GM18526 (cell line): ENCODE results near the gene SACS.

Source experiments
- POLR2A ChIP-seq: IDR thresholded peaks from 3 replicates; pipeline ENCODE4 v1.6.1; 2011; ENCODE audit not compliant: insufficient read length; ENCODE audit errors: extremely low read depth

The SACS gene

DNA sequence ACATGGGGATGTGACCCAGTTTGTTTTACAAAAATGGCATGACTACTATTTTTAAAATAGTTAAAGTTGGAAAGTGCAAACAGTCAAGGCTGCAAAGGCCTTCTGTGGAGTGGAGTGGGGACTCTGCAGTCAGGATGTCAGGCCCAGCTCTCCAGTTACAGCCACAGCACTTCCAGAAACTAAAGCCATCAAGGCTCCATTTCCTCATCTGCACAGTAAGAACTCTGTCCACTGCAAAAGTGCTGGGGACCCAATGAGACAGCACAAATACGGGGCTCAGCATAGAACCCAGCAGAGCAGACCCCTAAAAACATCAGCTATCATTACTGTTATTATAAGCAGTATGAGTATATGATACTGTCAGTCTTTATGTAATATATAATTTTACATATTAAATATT is 73.6 kb downstream of the SACS start:
- TF ChIP-seq POLR2A = no peak

DNA sequence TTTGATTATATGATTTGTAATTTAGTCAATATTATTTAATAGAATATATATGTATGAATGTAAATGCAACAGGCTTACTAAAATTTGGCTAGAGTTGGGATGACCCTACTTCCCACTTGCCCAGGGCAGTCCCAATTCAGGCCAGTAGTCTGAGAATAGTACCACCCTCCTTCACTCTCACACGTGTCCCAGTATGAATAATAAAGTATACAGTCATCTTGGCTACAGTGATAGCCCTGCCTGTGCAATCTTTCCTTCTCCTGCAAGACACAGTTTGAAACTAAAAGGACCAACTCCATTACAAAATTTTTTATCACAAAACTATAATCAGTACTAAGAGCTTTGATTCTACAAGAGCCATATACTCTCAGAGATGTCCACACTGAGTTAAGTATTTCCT is 76.2 kb downstream of the SACS start:
- no peak for TF ChIP-seq POLR2A

DNA sequence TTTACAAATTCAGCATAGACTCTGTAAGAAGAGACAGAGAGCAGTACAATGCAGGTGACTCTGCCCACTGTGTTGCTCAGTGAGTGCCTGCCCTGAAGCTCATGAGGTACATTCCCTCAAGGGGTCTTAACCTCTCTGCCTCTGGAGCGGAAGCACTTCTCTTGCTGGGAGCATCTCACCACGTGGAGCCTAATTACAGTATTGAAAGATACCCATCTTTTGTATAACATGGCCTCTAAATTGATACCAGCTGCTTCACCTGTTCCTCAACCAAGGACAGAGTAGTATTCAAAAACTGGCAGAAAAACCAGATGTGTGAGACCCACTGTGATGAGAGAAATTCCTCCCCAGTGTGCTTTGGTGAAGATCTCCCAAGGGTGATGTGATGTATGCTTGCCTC is 77.1 kb downstream of the SACS start:
- no peak for TF ChIP-seq POLR2A

DNA sequence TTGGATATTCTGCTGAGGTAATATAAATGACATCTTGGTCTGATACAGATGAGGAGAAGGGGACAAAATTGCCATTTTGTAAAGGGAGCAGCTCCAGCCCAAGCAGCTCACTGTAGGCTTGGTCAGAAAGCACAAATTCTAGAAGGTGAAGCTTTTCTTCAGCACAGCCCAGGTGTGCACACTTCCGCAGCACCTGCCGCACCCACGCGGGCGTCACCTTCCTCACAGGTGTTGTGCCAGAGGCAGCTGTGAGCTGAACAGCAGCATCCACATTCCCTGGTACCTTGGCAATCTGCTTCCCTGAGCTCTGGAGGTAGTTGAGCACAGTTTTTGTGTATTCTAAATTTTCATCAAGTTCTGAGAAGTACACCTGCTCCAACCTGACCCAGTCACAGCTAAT is 79.0 kb downstream of the SACS start:
- no peak for TF ChIP-seq POLR2A

DNA sequence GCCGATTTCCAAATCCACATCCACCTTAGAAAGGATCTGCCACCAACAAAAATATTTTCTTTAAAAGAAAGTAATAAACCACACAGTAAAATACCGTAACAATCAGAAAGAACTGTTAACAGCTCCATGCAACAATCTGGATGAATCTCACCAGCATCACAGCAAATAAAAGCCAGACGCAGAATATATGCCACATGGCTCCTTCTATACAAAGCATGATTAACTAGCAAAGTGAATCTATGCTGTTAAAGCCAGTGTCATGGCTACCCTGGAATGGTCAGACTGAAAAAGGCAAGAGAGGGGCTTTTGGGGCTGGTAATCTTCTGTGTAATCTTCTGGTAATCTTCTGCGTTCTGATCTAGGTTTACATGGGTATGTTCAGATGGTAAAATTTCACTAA is 81.3 kb downstream of the SACS start:
- no peak for TF ChIP-seq POLR2A

DNA sequence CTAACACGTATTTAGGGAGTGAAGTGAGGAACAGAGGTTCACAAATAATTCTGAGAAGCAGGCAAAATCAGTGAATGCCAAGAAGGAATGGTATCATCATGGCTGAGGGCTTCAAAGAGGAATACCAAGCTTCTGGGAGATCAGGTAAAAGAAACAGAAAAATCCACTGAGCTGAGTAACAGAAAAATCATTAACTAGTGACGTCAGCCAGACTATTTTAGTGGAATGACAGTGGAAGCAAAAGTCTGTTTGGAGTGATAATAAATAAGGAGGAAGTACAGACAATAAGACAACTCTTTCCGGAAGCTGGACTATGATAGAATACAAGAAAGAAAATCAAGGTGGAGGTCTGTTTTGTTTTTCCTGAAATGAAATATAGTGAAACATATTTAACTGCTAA is 83.5 kb downstream of the SACS start:
- no peak for TF ChIP-seq POLR2A

DNA sequence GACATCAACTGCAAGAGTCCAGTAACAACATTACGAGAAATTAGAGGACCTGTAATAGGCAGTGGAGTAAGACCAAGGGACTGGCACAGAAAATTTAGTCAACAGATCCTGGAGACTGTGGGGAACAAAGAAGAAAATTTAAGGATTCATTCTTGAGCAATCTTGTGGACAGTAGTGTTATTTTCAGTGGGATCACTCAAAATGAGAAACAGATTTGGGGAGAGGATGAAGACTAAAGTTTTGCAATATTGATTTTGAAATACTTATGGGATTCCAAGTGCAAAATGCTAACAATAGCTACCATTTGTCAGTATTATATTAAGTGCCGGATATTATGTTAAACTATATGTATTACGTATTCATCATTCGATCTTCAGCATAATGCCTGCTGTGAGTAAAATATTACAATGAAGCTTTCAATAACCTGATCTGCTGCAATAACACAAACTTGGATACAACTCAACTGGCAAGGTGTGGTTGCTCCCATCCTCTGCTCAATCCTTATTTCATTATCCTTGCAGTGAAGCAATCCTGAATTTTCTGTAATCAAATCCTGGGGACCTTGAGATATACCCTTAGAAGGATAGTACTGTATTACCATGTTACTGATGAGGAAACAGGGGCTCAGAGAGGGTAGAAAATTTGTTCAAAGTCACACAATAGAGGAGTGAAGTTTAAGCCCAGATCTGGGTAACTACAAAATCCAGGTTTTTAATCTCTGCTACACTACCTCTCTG is 84.2 kb downstream of the SACS start:
- no peak for TF ChIP-seq POLR2A

DNA sequence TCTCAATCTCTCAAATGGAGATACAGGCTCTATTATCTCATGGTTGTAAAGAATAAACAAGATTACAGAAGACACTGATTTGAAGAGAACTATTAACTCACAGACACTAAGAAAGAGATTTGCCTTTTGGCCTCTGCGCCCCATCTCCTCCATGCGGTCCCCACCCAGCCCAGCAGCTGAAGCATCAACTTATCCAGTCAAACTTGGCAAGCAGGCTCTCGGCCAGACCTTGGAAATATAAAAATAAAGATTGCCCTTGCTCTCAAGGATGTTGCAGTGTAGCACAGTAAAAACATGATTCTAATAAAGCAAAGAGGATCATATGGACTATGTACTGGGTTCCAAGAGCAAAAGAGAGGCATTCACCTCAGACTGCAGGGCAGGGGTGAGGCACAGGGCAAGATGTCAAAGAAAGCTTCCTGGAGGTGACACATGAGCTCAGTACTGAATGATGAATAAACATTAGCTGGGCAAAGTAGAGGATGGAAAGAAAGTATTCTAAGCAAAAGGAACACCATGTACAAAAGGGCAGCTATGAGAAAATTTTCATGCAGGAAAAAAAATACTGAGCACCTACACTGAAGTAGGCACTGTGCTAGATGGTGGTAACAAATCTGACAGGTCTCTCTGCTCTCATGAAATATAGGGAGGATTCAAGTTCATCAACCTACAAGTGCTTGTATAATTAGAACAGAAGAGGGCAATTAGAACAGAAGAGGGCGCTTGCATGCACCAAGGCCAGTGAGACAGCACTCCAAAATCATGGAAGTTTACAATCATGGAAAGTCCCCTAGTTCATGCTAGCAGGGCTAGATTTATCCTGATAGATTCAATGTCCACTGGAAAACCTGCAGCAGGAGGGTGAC is 85.0 kb downstream of the SACS start:
- no peak for TF ChIP-seq POLR2A

DNA sequence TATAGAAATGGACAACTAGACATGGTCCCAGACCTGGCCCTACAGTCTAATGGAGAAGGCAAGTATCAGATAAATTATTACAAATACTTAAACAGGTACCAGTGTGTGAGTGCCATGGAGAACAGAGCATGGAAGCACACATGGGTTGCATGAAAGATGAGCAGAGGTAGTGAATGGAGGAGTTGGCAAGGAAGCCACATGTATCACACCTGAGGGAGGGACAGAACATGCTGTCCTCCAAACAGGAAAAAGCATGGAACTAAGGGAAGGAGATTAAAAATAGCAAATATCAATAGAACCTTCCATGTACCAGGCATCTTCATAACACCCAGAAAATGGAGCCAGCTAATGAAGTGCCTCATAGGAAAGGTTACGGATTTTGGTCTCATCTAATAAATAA is 85.9 kb downstream of the SACS start:
- TF ChIP-seq POLR2A = no peak

DNA sequence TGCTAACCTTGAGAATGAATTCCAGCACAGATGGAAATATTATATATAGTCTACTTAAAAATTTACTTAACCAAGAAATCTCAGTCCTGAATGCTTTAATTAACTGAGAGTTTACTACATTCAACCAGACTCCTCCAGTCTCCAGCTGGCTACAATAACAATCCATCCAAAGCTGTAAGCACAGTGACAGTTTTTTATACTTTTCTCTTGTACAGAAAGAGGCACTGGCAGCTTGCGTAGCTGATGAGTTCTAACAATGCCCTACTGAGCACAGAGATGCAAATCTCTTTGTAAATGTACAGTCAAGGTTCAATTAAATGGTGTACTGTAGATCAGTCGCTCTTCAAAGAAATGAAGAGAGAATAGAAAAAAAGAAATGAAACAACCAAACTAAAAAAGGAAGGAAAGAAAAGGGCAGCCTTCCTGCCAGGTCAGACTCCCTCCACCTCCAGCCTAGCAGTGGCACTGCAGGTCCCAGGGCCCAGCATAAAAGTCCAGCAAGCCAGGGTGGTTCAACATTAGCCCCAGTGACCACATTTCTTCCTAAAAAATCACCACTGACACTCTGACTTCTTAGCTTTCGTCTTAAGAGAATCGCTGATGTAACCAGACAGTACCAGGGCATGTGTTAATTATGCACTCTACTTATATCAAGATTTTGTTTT is 88.4 kb downstream of the SACS start:
- no peak for TF ChIP-seq POLR2A

DNA sequence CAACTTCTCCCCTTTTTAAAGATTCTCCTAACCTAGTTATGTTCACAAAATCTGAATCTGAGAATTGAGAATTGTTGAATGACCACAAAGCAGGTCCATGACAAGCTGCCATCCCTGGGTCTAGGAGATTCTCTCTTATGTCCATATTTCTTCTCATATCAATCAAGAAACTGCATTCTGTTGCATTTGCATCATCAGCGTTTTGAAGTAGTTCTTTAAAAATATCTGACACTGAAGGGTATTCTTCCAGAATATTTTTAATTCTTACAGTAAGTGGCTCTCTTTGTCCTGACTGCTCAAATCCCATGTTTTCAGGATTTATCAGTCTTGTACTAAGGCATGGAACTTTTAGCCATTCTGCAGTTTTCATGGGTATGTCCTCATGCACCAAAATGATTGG is 94.3 kb downstream of the SACS start:
- TF ChIP-seq POLR2A = no peak

DNA sequence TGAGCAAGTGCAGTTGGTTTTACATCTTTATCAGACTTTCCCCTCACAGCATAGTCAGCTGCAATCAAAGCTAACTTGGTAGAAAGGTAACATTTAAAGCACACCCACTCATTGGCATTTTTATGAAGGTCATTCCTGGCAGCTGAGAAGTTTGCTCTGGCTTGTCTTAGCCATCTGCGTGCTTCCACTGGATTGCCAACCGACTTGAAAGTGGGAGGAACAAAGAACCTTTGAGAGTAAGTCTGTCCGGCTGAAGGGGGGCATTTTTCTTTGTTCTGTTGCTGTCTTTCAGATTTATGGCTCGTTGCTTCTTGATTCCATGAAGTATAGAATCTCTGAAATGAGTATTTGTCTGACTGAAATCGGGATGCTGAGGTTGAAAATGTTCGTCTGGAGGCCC is 103.1 kb downstream of the SACS start:
- no peak for TF ChIP-seq POLR2A

DNA sequence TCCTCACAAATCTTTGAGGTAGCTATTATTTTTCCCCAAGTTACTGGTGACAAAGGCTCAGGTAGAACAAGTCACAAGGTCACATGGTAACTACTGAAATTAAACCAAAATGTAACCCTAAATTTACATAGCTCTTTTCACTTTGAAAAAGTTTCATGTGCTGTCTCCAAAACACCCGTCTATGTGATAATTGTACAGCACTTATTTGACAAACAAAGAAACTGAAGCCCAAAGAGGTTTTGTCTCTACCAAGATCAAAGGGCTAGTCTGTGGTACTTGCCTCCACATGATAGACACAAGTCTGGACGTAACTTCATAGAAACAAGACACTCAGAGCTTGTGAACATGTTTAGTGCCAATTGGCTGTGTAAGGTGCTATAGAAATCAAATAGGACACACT is 108.3 kb downstream of the SACS start:
- TF ChIP-seq POLR2A = no peak

DNA sequence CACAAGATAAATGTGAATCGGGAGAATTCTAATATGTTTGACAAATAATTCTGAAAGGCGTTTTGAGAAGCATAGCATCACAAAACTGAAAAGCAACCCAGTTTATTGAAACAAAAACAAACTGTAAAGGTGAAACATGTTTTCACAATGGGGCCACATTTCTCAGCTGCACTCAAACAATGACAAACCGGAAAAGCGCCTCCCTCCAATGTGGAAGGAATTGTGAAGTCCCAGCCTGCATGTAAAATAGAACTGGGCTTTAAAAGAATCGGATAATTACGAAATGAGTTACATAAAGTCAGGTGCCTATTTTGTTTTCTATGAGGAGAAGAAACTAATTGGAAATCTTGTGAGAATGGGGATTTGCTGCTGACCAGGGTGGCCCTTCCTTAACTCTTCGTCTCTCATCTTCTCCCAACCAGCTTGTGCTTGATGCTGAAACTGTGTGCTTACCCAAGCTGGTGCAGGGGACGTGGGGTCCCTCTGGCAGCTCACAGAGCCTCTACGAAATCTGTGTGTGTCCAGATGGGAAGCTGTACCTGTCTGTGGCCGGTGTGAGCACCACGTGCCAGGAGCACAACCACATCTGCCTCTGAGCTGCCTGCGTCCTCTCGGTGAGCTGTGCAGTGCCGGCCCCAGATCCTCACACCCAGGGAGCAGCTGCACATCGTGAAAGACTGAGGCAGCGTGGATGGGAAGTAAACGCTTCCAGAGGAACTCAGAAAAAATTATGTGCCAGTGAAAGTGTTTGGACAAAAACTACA is 109.4 kb downstream of the SACS start:
- TF ChIP-seq POLR2A = no peak
